Measurements from ENCODE around the gene ZBTB40. TPM values are rescaled to one million over a fixed set of nuclear protein-coding genes. Genes with fewer than 3 reads are reported as not detected.

The ZBTB40 gene
- polyA plus RNA-seq, 2 donors, result 3.7 to 5.3 TPM

- 82 to 93% methylated on average over 6 of the region's 6 CpGs for WGBS, 2 donors
- Histone ChIP-seq H3K27me3 (ENCODE audit: control insufficient read depth in 1 of 2, insufficient read depth in 2 of 2, low read length in 2 of 2) (no peaks in the 10 kb centered on the region), H3K27ac (ENCODE audit: low read depth in 2 of 2, low read length in 1 of 2) (no peak overlapping the region), H3K9me3 (ENCODE audit: control insufficient read depth in 2 of 2, insufficient read depth in 1 of 2, low read depth in 1 of 2, low read length in 1 of 2) (peaks cover 0 to 2% of the 10 kb centered on the region in 2 donors), H3K36me3 (ENCODE audit: control insufficient read depth in 2 of 2, insufficient read depth in 2 of 2, low read length in 1 of 2) (no peaks in the 10 kb centered on the region), H3K4me1 (ENCODE audit: control insufficient read depth in 2 of 2, insufficient read depth in 2 of 2, low read length in 1 of 2) (peaks cover 0 to 3% of the 10 kb centered on the region in 2 donors), H3K4me3 (ENCODE audit: low read depth in 1 of 2, low read length in 2 of 2) (no peak overlapping the region)
Measured at GRCh38 chr1:22461678-22462527, 10.3 kb downstream of the ZBTB40 start.

- Histone ChIP-seq H3K4me1 (ENCODE audit: control insufficient read depth in 2 of 2, insufficient read depth in 2 of 2, low read length in 1 of 2) (peaks cover 0 to 3% of the 10 kb centered on the region in 2 donors), H3K4me3 (ENCODE audit: low read depth in 1 of 2, low read length in 2 of 2) (no peak overlapping the region), H3K27me3 (ENCODE audit: control insufficient read depth in 1 of 2, insufficient read depth in 2 of 2, low read length in 2 of 2) (no peaks in the 10 kb centered on the region), H3K36me3 (ENCODE audit: control insufficient read depth in 2 of 2, insufficient read depth in 2 of 2, low read length in 1 of 2) (no peaks in the 10 kb centered on the region), H3K27ac (ENCODE audit: low read depth in 2 of 2, low read length in 1 of 2) (no peak overlapping the region), H3K9me3 (ENCODE audit: control insufficient read depth in 2 of 2, insufficient read depth in 1 of 2, low read depth in 1 of 2, low read length in 1 of 2) (peaks cover 0 to 2% of the 10 kb centered on the region in 2 donors)
- 93% methylated on average over 4 of the region's 4 CpGs for WGBS, 2 donors
Measured at GRCh38 chr1:22462928-22463327, 11.3 kb downstream of the ZBTB40 start.

GRCh38 chr1:22465015-22465565 lies 13.4 kb downstream of the ZBTB40 start:
- Histone ChIP-seq H3K4me3 (ENCODE audit: low read depth in 1 of 2, low read length in 2 of 2) (no peak overlapping the region), H3K27ac (ENCODE audit: low read depth in 2 of 2, low read length in 1 of 2) (no peak overlapping the region), H3K27me3 (ENCODE audit: control insufficient read depth in 1 of 2, insufficient read depth in 2 of 2, low read length in 2 of 2) (no peaks in the 10 kb centered on the region), H3K4me1 (ENCODE audit: control insufficient read depth in 2 of 2, insufficient read depth in 2 of 2, low read length in 1 of 2) (peaks cover 0 to 3% of the 10 kb centered on the region in 2 donors), H3K9me3 (ENCODE audit: control insufficient read depth in 2 of 2, insufficient read depth in 1 of 2, low read depth in 1 of 2, low read length in 1 of 2) (peaks cover 0 to 2% of the 10 kb centered on the region in 2 donors), H3K36me3 (ENCODE audit: control insufficient read depth in 2 of 2, insufficient read depth in 2 of 2, low read length in 1 of 2) (no peaks in the 10 kb centered on the region)
- WGBS, 2 donors, result 95 to 96% methylated on average over 9 of the region's 9 CpGs

GRCh38 chr1:22465671-22466070 lies 14.0 kb downstream of the ZBTB40 start:
- WGBS, 2 donors, result 83 to 94% methylated on average over 2 of the region's 2 CpGs
- peaks cover 0 to 3% of the 10 kb centered on the region in 2 donors for H3K4me1 ChIP-seq (ENCODE audit: control insufficient read depth in 2 of 2, insufficient read depth in 2 of 2, low read length in 1 of 2)
- H3K36me3 ChIP-seq (ENCODE audit: control insufficient read depth in 2 of 2, insufficient read depth in 2 of 2, low read length in 1 of 2), result no peaks in the 10 kb centered on the region
- peaks cover 0 to 2% of the 10 kb centered on the region in 2 donors for H3K9me3 ChIP-seq (ENCODE audit: control insufficient read depth in 2 of 2, insufficient read depth in 1 of 2, low read depth in 1 of 2, low read length in 1 of 2)
- H3K4me3 ChIP-seq (ENCODE audit: low read depth in 1 of 2, low read length in 2 of 2), result no peak overlapping the region
- no peaks in the 10 kb centered on the region for H3K27me3 ChIP-seq (ENCODE audit: control insufficient read depth in 1 of 2, insufficient read depth in 2 of 2, low read length in 2 of 2)
- no peak overlapping the region for H3K27ac ChIP-seq (ENCODE audit: low read depth in 2 of 2, low read length in 1 of 2)

- 79 to 90% methylated on average over 4 of the region's 4 CpGs for WGBS, 2 donors
- no peaks in the 10 kb centered on the region for H3K27me3 ChIP-seq (ENCODE audit: control insufficient read depth in 1 of 2, insufficient read depth in 2 of 2, low read length in 2 of 2)
- H3K27ac ChIP-seq (ENCODE audit: low read depth in 2 of 2, low read length in 1 of 2), result no peak overlapping the region
- H3K9me3 ChIP-seq (ENCODE audit: control insufficient read depth in 2 of 2, insufficient read depth in 1 of 2, low read depth in 1 of 2, low read length in 1 of 2), result no peaks in the 10 kb centered on the region
- peaks cover 0 to 2% of the 10 kb centered on the region in 2 donors for H3K4me1 ChIP-seq (ENCODE audit: control insufficient read depth in 2 of 2, insufficient read depth in 2 of 2, low read length in 1 of 2)
- no peak overlapping the region for H3K4me3 ChIP-seq (ENCODE audit: low read depth in 1 of 2, low read length in 2 of 2)
- H3K36me3 ChIP-seq (ENCODE audit: control insufficient read depth in 2 of 2, insufficient read depth in 2 of 2, low read length in 1 of 2), result no peaks in the 10 kb centered on the region
Measured at GRCh38 chr1:22470227-22470626, 18.6 kb downstream of the ZBTB40 start.

- Histone ChIP-seq H3K27ac (ENCODE audit: low read depth in 2 of 2, low read length in 1 of 2) (no peak overlapping the region), H3K4me1 (ENCODE audit: control insufficient read depth in 2 of 2, insufficient read depth in 2 of 2, low read length in 1 of 2) (peaks cover 0 to 2% of the 10 kb centered on the region in 2 donors), H3K27me3 (ENCODE audit: control insufficient read depth in 1 of 2, insufficient read depth in 2 of 2, low read length in 2 of 2) (no peaks in the 10 kb centered on the region), H3K36me3 (ENCODE audit: control insufficient read depth in 2 of 2, insufficient read depth in 2 of 2, low read length in 1 of 2) (no peaks in the 10 kb centered on the region), H3K4me3 (ENCODE audit: low read depth in 1 of 2, low read length in 2 of 2) (no peak overlapping the region), H3K9me3 (ENCODE audit: control insufficient read depth in 2 of 2, insufficient read depth in 1 of 2, low read depth in 1 of 2, low read length in 1 of 2) (no peaks in the 10 kb centered on the region)
- 41 to 47% methylated on average over 2 of the region's 2 CpGs for WGBS, 2 donors
Measured at GRCh38 chr1:22471078-22471477, 19.4 kb downstream of the ZBTB40 start.

GRCh38 chr1:22471610-22472009 lies 20.0 kb downstream of the ZBTB40 start:
- H3K27ac ChIP-seq (ENCODE audit: low read depth in 2 of 2, low read length in 1 of 2), result no peak overlapping the region
- WGBS, 2 donors, result 92 to 95% methylated on average over 7 of the region's 7 CpGs
- no peak overlapping the region for H3K4me3 ChIP-seq (ENCODE audit: low read depth in 1 of 2, low read length in 2 of 2)
- H3K4me1 ChIP-seq (ENCODE audit: control insufficient read depth in 2 of 2, insufficient read depth in 2 of 2, low read length in 1 of 2), result peaks cover 0 to 2% of the 10 kb centered on the region in 2 donors
- no peaks in the 10 kb centered on the region for H3K36me3 ChIP-seq (ENCODE audit: control insufficient read depth in 2 of 2, insufficient read depth in 2 of 2, low read length in 1 of 2)
- no peaks in the 10 kb centered on the region for H3K27me3 ChIP-seq (ENCODE audit: control insufficient read depth in 1 of 2, insufficient read depth in 2 of 2, low read length in 2 of 2)
- no peaks in the 10 kb centered on the region for H3K9me3 ChIP-seq (ENCODE audit: control insufficient read depth in 2 of 2, insufficient read depth in 1 of 2, low read depth in 1 of 2, low read length in 1 of 2)

- no peaks in the 10 kb centered on the region for H3K36me3 ChIP-seq (ENCODE audit: control insufficient read depth in 2 of 2, insufficient read depth in 2 of 2, low read length in 1 of 2)
- H3K27ac ChIP-seq (ENCODE audit: low read depth in 2 of 2, low read length in 1 of 2), result no peak overlapping the region
- H3K4me3 ChIP-seq (ENCODE audit: low read depth in 1 of 2, low read length in 2 of 2), result no peak overlapping the region
- H3K27me3 ChIP-seq (ENCODE audit: control insufficient read depth in 1 of 2, insufficient read depth in 2 of 2, low read length in 2 of 2), result no peaks in the 10 kb centered on the region
- peaks cover 0 to 2% of the 10 kb centered on the region in 2 donors for H3K4me1 ChIP-seq (ENCODE audit: control insufficient read depth in 2 of 2, insufficient read depth in 2 of 2, low read length in 1 of 2)
- no peaks in the 10 kb centered on the region for H3K9me3 ChIP-seq (ENCODE audit: control insufficient read depth in 2 of 2, insufficient read depth in 1 of 2, low read depth in 1 of 2, low read length in 1 of 2)
- 60 to 68% methylated on average over 2 of the region's 2 CpGs for WGBS, 2 donors
Measured at GRCh38 chr1:22472596-22472995, 20.9 kb downstream of the ZBTB40 start.

- H3K4me1 ChIP-seq (ENCODE audit: control insufficient read depth in 2 of 2, insufficient read depth in 2 of 2, low read length in 1 of 2), result peaks cover 0 to 2% of the 10 kb centered on the region in 2 donors
- H3K27ac ChIP-seq (ENCODE audit: low read depth in 2 of 2, low read length in 1 of 2), result no peak overlapping the region
- no peaks in the 10 kb centered on the region for H3K27me3 ChIP-seq (ENCODE audit: control insufficient read depth in 1 of 2, insufficient read depth in 2 of 2, low read length in 2 of 2)
- no peaks in the 10 kb centered on the region for H3K9me3 ChIP-seq (ENCODE audit: control insufficient read depth in 2 of 2, insufficient read depth in 1 of 2, low read depth in 1 of 2, low read length in 1 of 2)
- 96 to 98% methylated on average over 4 of the region's 4 CpGs for WGBS, 2 donors
- no peaks in the 10 kb centered on the region for H3K36me3 ChIP-seq (ENCODE audit: control insufficient read depth in 2 of 2, insufficient read depth in 2 of 2, low read length in 1 of 2)
- no peak overlapping the region for H3K4me3 ChIP-seq (ENCODE audit: low read depth in 1 of 2, low read length in 2 of 2)
Measured at GRCh38 chr1:22473952-22474351, 22.3 kb downstream of the ZBTB40 start.
